ENCODE data around the gene NAALADL2. TPM values are rescaled to one million over a fixed set of nuclear protein-coding genes. Genes with fewer than 3 reads are reported as not detected.

NAALADL2 gene
- total and polyA plus RNA-seq, 2 of the 8 experiments (the other 6 are each of a cell fraction or from before 2014, with no cell fraction given), result 0.12 to 0.22 TPM

DNA sequence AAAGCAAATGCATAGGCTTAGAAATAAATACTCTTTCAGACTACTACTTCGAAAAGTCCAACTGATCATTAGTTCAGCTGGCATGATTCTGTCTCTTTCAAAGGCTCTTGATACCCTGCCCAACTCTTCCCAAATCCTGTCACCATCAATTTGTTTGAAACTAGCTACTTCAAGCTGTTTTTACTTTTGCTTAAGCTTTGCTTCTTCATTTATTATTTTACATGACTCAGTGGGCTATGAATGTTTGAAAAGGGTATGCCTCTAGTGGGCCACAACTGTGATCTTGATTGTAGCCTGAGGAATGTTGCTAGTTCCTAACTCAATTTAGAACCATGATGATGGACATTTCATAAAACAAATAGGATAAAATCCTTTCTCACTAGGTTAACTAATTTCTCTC, 340.8 kb downstream of the NAALADL2 start:
- Histone ChIP-seq H4K8ac (ENCODE audit: extremely low read depth, insufficient read depth, low read length) (no peak overlapping the region), H3K9ac (replicated peaks in 1 of 4; ENCODE audit: extremely low read depth in 1 of 4, low read depth in 3 of 4, low read length in 3 of 4) (no peak overlapping the region), H3K14ac (ENCODE audit: insufficient read length) (no peak overlapping the region), H3K23me2 (ENCODE audit: low read depth, low read length) (no peaks in the 10 kb centered on the region), H2AFZ (ENCODE audit: low read length) (no peak overlapping the region), H2BK20ac (ENCODE audit: low read length) (no peak overlapping the region), H3K4ac (replicated peaks; ENCODE audit: insufficient read length, low read depth, low read length) (no peak overlapping the region), H3K56ac (replicated peaks; ENCODE audit: insufficient read length, low read depth, low read length) (no peak overlapping the region), H4K20me1 (replicated peaks in 1 of 2; ENCODE audit: control insufficient read depth in 1 of 2, insufficient read depth in 2 of 2, low read length in 2 of 2) (no peaks in the 10 kb centered on the region), H3K4me1 (replicated peaks in 1 of 4; ENCODE audit: control insufficient read depth in 3 of 4, insufficient read depth in 4 of 4, low read length in 3 of 4) (no peaks in the 10 kb centered on the region), H2BK15ac (ENCODE audit: low read length) (no peak overlapping the region), H3K27me3 (replicated peaks in 1 of 4; ENCODE audit: control insufficient read depth in 3 of 4, extremely low read depth in 1 of 4, insufficient read depth in 3 of 4, low read length in 3 of 4) (no peaks in the 10 kb centered on the region), H2BK5ac (ENCODE audit: low read depth, low read length) (no peak overlapping the region), H2BK120ac (replicated peaks; ENCODE audit: low read depth, low read length) (no peak overlapping the region), H3K4me3 (ENCODE audit: extremely low read depth in 1 of 4, insufficient read depth in 2 of 4, low read depth in 3 of 4, low read length in 4 of 4) (no peak overlapping the region), H3K79me2 (ENCODE audit: control insufficient read depth in 1 of 2, insufficient read depth in 2 of 2, low read length in 2 of 2) (no peaks in the 10 kb centered on the region), H3K9me3 (ENCODE audit: insufficient read depth in 2 of 2, low read depth in 1 of 2, low read length in 1 of 2) (no peaks in the 10 kb centered on the region), H2AK5ac (ENCODE audit: low read depth, low read length) (no peak overlapping the region), H3K23ac (ENCODE audit: insufficient read length) (no peak overlapping the region), H2BK12ac (ENCODE audit: low read depth, low read length) (no peak overlapping the region), H4K5ac (ENCODE audit: insufficient read length, low read depth, low read length) (no peak overlapping the region), H3K36me3 (ENCODE audit: control insufficient read depth in 2 of 4, insufficient read depth in 4 of 4, low read length in 3 of 4) (no peaks in the 10 kb centered on the region), H3K4me2 (ENCODE audit: insufficient read depth in 1 of 2, low read depth in 2 of 2, low read length in 2 of 2) (no peak overlapping the region), H4K91ac (replicated peaks; ENCODE audit: insufficient read length, low read length) (no peak overlapping the region), H3K27ac (ENCODE audit: low read depth, low read length) (no peak overlapping the region), H3K79me1 (ENCODE audit: low read depth, low read length) (no peaks in the 10 kb centered on the region), H3K18ac (ENCODE audit: extremely low read depth, low read length) (no peak overlapping the region)
- no peak for TF ChIP-seq YY1 (IDR thresholded peaks at IDR 0.05; ENCODE audit: low read depth, low read length)
- TF ChIP-seq TCF12 (IDR thresholded peaks at IDR 0.05; ENCODE audit: low read depth, low read length), result no peak
- TF ChIP-seq TAF7 (optimal IDR thresholded peaks at IDR 0.05; ENCODE audit: borderline replicate concordance, low read depth, low read length), result no peak
- TF ChIP-seq, protein P1, sequence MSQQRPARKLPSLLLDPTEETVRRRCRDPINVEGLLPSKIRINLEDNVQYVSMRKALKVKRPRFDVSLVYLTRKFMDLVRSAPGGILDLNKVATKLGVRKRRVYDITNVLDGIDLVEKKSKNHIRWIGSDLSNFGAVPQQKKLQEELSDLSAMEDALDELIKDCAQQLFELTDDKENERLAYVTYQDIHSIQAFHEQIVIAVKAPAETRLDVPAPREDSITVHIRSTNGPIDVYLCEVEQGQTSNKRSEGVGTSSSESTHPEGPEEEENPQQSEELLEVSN (IDR thresholded peaks at IDR 0.05), result no peak
- no peak for TF ChIP-seq BRCA1 (IDR thresholded peaks at IDR 0.05; ENCODE audit: low read depth, low read length)
- no peak for TF ChIP-seq GTF2F1 (IDR thresholded peaks at IDR 0.05; ENCODE audit: borderline replicate concordance, low read depth, low read length)
- TF ChIP-seq, protein P2, sequence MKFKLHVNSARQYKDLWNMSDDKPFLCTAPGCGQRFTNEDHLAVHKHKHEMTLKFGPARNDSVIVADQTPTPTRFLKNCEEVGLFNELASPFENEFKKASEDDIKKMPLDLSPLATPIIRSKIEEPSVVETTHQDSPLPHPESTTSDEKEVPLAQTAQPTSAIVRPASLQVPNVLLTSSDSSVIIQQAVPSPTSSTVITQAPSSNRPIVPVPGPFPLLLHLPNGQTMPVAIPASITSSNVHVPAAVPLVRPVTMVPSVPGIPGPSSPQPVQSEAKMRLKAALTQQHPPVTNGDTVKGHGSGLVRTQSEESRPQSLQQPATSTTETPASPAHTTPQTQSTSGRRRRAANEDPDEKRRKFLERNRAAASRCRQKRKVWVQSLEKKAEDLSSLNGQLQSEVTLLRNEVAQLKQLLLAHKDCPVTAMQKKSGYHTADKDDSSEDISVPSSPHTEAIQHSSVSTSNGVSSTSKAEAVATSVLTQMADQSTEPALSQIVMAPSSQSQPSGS (IDR thresholded peaks at IDR 0.05; ENCODE audit: low read length), result no peak
- no peak for TF ChIP-seq KDM4A (IDR thresholded peaks at IDR 0.05; ENCODE audit: low read depth, low read length, severe bottlenecking)
- DNase-seq (ENCODE audit: low read depth in 1 of 2, low spot score in 2 of 2), result no peak
- WGBS, 2 experiments (ENCODE audit: extremely low coverage in 1 of 2, insufficient coverage in 1 of 2, insufficient read length in 1 of 2, insufficient replicate concordance in 2 of 2, low coverage in 1 of 2, low lambda C conversion rate in 2 of 2, missing lambda C conversion rate in 1 of 2), result 100% methylated on average over 1 of the region's 1 CpG; no CpG with 5 or more reads in 1 of the 2 experiments
- no peak for FAIRE-seq
- ChIA-PET POLR2A (ENCODE audit: partially characterized antibody) (no interaction called here), CTCF (ENCODE audit: partially characterized antibody) (no interaction called here)
